T-helper 2 cell treated with Interferon-gamma antibody and Interleukin-4, amounts not matched to agents 100 ng/mL and 5 ng/mL, for 36 hours (primary cell): Measurements from ENCODE around the gene ATXN3. TPM values are rescaled to one million over a fixed set of nuclear protein-coding genes. Genes with fewer than 3 reads are reported as not detected.

Source experiments
- intact Hi-C: fragments of 100-400 bp; cut with micrococcal nuclease; formaldehyde crosslinking; loops from one replicate; pipeline ENCODE4 v1.15.1; 2023
- total RNA-seq: library from RNA; stranded (reverse); gene quantifications from 2 replicates; pipeline ENCODE4 v1.2.3, GENCODE V29; 2022

Gene ATXN3
- total RNA-seq, 1 donor from 2014 or later, result 23.4 TPM

- intact Hi-C loops, result no loop called here
Observed at GRCh38 chr14:92088494-92088893, 17.9 kb downstream of the ATXN3 start.

- intact Hi-C loops, result no loop called here
Observed at GRCh38 chr14:92074555-92074954, 31.8 kb downstream of the ATXN3 start.

DNA sequence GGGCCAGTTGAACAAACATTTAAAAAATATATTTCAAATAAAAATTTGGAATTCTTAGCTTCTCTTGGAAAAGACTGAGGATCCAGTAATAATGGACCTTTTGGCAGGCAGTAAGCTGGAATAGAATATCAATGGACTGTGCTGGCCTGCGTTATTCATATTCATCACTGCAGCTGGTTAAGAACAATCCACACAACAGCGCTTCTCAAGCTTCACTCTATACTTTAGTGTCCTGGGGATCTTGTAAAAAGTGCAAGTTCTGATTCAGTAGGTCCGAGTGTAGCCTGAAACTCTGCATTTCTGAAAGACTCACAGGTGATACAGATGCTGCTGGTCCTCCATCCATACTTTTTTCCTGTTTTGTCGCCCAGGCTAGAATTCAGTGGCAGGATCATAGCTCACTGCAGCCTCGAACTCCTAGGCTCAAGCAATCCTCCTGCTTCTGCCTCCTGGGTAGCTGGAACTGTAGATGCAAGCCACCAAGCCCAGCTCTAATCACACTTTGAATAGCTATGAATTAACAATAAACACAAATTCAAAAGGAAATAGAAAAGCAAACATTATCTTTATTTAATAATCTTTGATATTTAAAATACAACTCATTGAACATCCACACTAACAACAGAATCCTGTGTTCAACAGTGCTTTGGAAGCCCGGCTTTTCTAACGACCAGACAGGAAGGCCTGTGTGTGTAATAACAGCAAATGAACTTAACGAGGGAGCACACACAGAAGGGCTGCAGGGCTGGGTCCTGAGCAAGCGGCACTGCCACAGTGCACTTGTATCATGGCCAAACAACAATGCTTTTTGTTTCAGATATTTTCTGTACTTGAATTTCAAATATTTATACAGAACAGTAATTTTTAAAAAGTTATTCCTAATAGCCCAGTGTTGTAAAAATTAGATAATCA is 48.1 kb downstream of the ATXN3 start:
- intact Hi-C loops, result no loop called here

DNA sequence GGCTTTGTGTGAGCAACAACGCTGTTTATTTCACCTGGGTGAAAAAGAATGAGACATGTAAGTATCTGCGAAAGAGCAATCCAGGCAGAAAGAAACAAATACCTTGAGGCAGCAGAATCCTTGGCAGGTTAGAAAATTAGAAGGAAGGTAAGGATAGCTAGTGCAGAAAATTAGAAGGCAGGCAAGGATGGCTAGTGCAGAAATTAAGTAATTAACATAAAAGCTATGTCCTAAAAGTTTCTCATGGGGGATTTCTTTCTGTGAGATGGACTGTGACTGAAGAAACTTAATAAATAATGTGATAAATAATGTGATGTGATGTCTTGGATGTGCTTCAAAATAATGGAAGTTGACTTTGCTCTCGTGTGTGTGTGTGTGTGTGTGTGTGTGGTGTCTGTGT is 56.6 kb downstream of the ATXN3 start:
- intact Hi-C loops, result loop anchor here (10.0 kb wide), 1 partner anchor 745 kb away; the partner anchor contains the start of gene GOLGA5

GRCh38 chr14:92049221-92049620 is 57.2 kb downstream of the ATXN3 start:
- intact Hi-C loops, result loop anchor here (10.0 kb wide), 1 partner anchor 746 kb away; the partner anchor contains the start of gene GOLGA5

DNA sequence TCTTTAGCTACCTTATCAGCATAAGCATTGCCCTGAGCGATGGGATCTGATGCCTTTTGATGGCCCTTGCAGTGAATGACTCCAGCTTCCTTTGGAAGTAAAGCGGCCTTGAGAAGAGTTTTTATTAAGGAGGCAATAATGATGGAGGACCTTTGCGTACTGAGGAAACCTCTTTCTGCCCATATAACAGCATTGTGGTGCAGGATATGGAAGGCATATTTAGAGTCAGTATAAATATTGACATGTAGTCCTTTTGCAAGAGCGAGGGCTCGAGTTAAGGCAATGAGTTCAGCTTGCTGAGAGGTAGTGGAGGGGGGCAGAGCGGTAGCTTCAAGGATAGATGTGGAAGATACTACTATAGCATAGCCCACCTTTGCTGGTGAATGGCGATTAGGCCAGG is 60.5 kb downstream of the ATXN3 start:
- intact Hi-C loops, result loop anchor here (10.0 kb wide), 1 partner anchor 749 kb away; the partner anchor contains the start of gene GOLGA5

DNA sequence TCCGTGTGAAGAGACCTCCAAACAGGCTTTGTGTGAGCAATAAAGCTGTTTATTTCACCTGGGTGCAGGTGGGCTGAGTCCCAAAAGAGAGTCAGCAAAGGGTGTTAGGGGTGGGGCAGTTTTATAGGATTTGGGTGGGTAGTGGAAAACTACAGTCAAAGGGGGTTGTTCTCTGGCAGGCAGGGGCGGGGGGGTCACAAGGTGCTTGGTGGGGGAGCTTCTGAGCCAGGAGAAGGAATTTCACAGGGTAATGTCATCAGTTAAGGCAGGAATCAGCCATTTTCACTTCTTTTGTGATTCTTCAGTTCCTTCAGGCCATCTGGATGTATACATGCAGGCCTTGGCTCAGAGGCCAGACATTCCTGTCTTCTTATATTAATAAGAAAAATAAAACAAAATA is 64.6 kb downstream of the ATXN3 start:
- intact Hi-C loops, result loop anchor here (10.0 kb wide), 1 partner anchor 753 kb away; the partner anchor contains the start of gene GOLGA5

DNA sequence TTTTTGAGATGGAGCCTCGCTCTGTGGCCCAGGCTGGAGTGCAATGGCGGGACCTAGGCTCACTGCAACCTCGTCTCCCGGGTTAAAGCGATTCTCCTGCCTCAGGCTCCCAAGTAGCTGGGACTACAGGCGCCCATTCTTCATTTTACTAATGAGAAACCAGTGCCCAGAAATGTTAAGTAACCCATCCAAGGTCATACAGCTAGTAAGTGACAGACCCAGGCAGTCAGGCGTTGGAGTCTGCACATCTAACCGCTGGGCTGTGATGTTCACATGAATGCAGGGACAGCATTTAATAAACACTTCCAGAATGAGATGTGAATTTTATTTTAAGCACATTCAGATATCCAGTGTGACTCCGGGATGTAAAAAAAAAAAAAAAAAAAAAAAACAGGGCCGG is 65.2 kb downstream of the ATXN3 start:
- intact Hi-C loops, result loop anchor here (10.0 kb wide), 1 partner anchor 754 kb away; the partner anchor contains the start of gene GOLGA5

DNA sequence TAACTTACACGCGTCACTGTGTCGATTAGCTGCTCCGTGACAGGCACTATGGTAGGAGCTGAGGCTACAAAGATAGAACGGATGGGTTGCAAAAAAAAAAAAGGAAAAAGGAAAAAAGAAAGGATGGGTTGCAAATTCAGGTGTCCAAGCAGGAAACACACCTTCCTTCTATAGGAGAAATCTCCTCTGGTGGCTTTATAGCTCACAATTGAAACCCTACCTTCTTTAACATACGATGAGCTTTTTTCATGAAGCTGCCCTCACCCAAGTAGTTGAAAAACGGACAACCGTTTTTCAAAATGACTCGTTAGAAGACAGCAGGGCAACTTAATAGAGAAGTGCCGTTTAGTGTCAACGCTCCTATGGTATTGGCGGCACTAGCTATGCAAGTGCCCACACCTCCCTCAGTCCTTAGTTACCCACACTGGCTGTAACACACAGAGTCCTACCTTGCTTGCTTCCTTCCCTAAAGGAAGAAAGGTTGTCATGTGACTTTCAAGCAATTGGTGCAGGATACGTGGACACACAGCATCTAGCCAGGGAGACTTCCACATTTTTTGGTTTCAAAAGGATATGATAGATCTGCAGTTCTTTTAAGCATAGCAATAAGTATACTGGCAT is 65.8 kb downstream of the ATXN3 start:
- intact Hi-C loops, result loop anchor here (1.0 to 10.0 kb wide), 6 partner anchors 66 to 754 kb away; partner anchors contain the start of genes ATXN3, CPSF2, GOLGA5 and NDUFB1

DNA sequence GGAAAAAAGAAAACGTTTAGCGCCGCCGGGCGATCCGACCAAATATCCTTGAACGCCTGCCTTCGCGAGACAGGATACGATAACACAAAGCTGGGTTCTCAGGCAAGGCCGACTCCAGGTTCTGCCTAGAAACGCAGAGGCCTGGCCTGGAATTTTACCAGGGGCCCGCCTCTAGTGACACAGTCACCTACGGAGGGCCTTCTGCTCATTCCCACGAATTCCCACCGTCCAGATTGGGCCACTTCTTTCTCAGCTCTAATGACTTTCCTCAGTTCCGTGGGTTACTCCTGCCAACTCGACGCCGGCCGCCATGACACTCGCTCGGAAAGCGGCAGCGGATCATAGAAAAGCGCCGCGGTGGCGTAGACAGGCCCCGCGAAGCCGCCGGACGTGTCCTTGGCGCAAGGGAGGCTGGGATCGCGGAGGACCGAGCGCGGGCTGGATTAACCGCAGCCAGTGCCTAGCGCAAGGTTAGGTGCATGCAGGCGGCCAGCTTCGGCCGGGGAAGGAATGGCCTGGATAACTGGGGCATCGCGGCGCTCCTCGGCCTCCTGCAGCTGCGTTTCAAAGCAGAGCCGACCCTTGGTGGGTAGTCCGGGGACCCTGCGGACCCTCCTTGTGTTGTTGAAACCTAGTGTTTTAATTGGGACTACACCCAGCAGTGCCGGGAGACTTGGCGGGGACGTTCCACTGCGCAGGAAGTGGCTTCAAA is 66.5 kb downstream of the ATXN3 start, which contains the start of gene TRIP11:
TSS of gene TRIP11 (minus strand) at position 341 of the 712 bp plus-strand sequence. CDS start 374 bp downstream, outside the sequence.
- intact Hi-C loops, result loop anchor here (1.0 to 10.0 kb wide), 6 partner anchors 66 to 755 kb away; partner anchors contain the start of genes ATXN3, CPSF2, GOLGA5 and NDUFB1

DNA sequence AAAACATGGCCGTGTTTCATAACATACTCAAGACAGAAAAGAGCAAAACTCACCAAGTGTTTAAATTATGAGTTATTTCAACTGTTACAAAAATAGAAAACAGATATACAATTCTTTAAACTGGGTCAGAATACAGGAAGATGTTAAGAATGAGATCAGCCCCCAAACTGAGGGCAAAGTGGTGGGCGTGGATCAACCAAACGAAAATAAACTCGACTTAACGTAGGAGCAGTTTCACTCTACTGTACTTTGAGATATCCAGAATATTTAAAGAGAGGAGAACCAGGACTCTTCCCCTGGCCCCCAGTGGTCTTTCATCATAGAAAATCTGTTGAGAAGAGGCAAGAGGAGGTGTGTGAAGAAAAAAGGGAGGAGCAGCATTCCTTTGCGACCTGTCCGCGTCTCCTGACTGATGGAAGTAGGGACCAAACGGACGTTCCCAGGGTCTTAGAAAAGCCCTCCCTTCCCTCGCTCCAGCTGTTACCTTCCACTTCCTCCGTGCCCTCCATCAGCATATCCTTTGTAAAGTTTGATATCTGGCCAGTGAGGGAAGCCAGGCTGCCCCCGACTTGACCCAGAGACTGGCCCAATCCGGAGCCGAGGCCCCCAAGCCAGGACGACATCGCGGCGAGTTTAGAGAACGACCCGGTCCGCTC is 67.2 kb downstream of the ATXN3 start:
- intact Hi-C loops, result no loop called here

- intact Hi-C loops, result no loop called here
Observed at GRCh38 chr14:92037989-92038388, 68.4 kb downstream of the ATXN3 start.

DNA sequence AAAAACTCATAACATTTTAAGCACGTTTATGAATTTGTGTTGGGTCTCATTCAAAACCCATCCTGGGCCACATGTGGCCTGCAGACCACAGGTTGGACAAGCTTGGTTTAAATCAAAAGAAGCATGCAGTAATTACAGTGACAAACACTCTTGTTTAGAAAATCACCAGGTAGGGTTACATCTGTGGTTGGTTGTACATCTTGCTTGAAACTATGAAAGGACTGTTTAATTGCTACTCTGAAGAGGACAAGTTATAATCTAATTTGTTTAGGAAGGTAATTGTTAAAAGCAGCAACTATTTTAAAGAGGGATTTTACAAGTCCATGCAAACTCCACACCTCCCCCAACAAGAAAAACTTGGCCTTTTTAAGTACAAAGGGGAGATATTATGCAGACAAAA is 70.5 kb downstream of the ATXN3 start:
- intact Hi-C loops, result no loop called here

- intact Hi-C loops, result no loop called here
Observed at GRCh38 chr14:92033906-92034687, 72.3 kb downstream of the ATXN3 start.

DNA sequence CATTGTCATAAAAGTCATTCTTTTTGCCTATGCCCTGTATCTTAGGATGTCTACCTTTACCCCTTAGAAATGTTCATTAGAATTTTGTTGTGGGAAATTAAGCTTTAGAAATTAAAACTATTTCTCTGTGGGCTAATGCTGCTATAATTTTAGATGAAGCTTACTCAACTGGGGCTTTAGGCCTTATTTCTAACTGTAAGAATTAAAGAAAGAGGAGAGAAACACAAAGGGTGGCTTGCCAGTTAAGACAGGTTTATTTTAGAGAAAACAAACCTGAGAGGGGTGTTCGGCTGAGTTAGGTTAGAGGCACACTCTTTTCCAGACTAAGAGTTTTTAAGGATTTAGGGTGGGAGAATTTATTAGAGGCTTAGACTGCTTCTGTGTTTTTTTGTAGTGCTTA is 72.9 kb downstream of the ATXN3 start:
- intact Hi-C loops, result no loop called here

- intact Hi-C loops, result no loop called here
Observed at GRCh38 chr14:92026548-92027190, 79.7 kb downstream of the ATXN3 start.

- intact Hi-C loops, result no loop called here
Observed at GRCh38 chr14:92022036-92022435, 84.3 kb downstream of the ATXN3 start.

DNA sequence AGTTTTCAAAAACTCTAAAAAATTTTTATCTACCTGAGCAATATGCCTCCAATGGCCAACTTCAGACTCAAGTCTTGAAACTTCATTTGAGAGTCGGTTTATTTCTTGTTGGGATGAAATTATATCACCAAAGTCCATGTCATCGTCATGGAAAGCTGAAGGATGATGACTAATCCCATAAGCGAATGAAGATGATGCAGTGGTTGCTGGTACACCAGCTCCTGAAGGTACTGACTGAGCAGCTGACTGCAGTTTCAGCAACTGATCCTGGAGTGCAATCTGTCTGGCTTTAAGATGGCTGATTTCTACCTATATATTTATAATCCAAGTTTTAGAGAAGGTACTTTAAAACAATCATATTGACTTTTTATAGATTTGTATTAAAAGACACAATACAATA is 84.9 kb downstream of the ATXN3 start:
- intact Hi-C loops, result no loop called here

DNA sequence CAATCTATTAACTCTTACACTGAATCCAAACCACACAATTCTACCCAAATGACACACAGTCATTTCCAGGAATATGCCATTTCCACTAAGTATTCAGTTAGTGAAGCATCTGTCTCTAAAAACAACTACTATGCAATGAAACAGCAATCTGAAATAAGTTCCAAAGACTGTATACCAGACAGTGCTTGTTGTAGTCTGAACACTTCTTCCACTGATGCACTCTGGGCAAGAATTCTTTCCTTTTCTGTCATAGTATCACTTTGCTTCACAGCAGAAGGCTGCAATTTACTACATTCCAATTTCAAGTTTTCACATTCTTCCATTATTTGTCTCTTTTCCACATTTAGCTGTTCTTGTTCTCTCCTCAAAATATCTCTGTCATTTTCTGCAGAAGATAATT is 92.3 kb downstream of the ATXN3 start:
- intact Hi-C loops, result no loop called here
